Stimulated activated CD8-positive, alpha-beta memory T cell treated with anti-CD3 and anti-CD28 coated beads, Interleukin-4, amount 100 ng/mL, for 48 hours (primary cell): ENCODE results near the gene ANKRD33B.
"Not testable (repeated sequence)": the region's sequence is repeated elsewhere in the genome, so short reads cannot be mapped to it uniquely, and the experiment has no call there.

Experiments used
- DNase-seq: peaks from one replicate; pipeline ENCODE4 v3.0.0-alpha.2; 2020

The ANKRD33B gene

GRCh38 chr5:10662661-10663488, 99.0 kb downstream of the ANKRD33B start:
- DNase-seq = no peak

DNA sequence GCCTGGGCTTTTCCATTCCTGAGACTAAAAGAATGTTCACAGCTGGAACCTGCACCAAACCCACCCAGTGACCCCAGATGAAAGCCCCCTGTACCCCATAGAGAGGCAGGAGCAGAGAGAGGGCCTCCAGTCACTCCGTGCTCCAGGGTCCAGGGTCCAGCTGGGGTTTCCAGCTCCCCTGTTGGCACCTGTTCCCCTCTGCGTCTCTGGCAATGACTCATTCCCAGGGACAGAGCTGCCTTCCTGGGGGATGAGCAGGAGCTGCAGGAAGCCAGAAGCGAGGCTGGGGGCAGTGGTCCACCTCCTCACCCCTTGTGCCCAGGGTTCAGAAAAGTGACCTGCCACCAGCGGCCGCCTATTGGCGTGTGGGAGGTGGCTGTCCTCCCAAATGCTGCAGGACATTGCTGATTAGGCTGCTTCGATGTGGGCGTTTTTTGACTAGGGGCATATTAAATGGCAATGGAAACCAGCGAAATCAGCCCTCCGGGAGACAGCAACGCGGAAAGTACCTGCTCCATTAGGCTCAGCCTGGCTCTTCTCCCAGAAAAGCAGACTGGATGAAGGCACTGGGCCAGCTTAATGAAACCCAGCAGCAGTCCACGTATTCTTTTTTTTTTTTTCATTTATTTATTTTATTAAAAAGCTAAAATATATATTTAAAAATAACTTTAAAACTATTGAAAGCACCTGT, 99.8 kb downstream of the ANKRD33B start:
- no peak for DNase-seq

- DNase-seq = not testable (repeated sequence)
Measured at GRCh38 chr5:10664180-10664769, 100.4 kb downstream of the ANKRD33B start.

DNA sequence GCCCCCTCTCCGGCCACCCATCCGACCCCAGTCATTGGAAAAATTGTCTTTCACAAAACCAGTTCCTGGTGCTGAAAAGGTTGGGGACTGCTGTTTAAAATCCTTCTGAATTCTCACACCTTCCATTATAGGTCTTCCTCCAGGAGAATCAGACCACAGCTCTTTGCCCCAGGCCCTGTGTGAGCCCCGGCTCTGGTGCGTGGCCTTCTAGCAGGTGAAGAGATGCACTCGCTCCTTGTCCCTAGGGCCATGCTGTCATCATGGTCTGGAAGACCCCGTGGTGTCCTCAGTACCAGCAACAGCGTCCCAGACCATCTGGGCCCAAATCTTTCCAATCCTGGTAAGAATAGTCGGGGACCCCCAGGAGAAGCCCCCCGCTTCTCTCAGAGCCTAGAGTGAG, 101.9 kb downstream of the ANKRD33B start:
- DNase-seq = no peak

DNA sequence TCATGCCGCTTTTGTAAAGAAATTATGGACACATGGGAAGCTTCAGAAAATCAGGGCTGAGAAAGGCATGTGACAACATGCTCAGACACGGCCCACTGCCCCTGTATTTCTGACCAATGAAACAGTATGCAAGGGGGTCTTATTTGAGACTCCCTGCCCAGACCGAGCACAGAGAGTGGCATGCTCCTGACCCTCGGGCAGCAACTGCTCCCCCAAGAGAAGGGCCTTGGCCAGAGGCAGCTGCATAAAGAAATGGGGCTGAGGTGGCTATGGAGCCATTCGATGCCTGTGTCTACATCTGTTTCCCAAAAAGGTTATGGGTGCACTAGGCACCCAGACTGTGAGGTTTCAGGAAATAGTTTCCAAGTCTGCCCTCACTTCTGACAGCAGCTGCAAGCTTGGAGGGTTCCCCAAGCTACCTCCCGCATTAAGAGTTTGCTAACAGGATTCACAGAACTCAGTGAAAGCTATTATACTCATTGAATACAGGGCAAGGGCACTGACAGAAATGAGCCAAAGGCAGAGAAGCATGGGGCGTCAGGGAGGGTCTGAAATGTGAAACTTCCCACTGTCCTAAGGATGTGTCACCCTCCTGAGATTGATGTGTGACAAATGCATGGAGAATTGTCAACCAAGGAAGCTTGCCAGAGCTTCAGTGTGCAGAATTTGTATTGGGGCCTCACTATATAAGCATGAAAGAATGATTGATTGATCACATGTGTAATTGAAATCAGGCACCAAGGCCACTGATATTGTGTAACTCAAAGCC, 102.8 kb downstream of the ANKRD33B start:
- DNase-seq = no peak

GRCh38 chr5:10667431-10668057, 103.7 kb downstream of the ANKRD33B start:
- no peak for DNase-seq

- DNase-seq = no peak
Measured at GRCh38 chr5:10668697-10669096, 104.8 kb downstream of the ANKRD33B start.

- DNase-seq = no peak
Measured at GRCh38 chr5:10669983-10670382, 106.1 kb downstream of the ANKRD33B start.

- no peak for DNase-seq
Measured at GRCh38 chr5:10671041-10672008, 107.5 kb downstream of the ANKRD33B start.

- DNase-seq = no peak
Measured at GRCh38 chr5:10672146-10673016, 108.5 kb downstream of the ANKRD33B start.

- no peak for DNase-seq
Measured at GRCh38 chr5:10673017-10673389, 109.1 kb downstream of the ANKRD33B start.

GRCh38 chr5:10673407-10673806, 109.5 kb downstream of the ANKRD33B start:
- no peak for DNase-seq

- DNase-seq = no peak
Measured at GRCh38 chr5:10674096-10674495, 110.2 kb downstream of the ANKRD33B start.

GRCh38 chr5:10674582-10674981, 110.7 kb downstream of the ANKRD33B start:
- no peak for DNase-seq

GRCh38 chr5:10675177-10675700, 111.4 kb downstream of the ANKRD33B start:
- DNase-seq = no peak

DNA sequence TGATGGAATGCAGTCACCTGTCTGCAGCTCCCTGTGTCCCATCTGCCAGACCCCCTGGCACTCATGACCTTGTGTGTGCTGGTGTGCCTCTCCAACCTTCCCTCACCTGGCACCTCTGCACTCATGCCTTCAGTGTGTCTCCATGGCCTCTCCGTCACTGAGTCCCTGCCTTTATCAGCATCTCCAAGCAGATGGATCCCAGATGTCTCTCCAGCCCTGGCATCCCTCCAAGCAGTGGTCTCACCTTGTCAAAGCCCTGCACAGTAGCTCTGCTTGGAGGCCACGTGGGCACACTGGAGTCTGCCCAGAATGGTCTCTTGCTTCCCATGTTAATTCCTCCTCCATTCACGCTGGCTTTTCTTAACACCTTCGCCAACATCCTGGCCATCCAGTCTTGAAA, 112.4 kb downstream of the ANKRD33B start:
- no peak for DNase-seq

DNA sequence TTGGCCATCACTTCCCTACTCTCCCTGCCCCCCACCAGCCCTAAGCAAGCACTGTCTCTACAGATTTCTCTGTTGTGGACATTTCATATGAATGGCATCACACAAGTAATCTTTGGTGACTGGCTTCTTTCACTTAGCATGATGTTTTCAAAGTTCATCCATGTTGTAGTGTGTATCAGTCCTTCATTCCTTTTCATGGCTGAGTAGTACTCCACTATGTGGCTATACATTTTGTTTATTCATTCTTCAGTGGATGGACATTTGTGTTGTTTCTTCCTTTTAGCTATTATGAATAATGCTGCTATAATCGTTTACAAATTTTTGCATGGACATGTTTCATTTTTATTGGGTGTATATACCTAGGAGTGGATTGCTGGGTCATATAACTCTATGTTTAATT, 113.1 kb downstream of the ANKRD33B start:
- DNase-seq = no peak

DNA sequence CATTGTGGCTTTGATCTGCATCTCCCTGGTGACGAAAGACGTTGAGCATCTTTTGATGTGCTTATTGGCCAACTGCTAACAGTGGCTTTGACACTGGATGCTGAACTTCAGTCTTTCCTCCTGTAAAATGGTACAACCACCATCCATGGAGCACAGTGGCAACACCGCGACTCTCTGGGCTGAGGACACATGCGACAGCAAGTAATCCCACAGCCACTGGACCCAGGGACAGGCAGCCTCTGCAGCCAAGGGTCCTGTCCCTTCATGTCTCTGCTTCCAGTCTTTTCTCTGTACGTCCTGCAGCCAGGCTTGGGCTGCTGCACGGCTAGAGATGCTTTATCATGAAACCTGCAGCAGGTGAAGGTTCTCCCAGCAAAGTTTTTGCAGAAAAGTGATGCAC, 113.7 kb downstream of the ANKRD33B start:
- no peak for DNase-seq

DNA sequence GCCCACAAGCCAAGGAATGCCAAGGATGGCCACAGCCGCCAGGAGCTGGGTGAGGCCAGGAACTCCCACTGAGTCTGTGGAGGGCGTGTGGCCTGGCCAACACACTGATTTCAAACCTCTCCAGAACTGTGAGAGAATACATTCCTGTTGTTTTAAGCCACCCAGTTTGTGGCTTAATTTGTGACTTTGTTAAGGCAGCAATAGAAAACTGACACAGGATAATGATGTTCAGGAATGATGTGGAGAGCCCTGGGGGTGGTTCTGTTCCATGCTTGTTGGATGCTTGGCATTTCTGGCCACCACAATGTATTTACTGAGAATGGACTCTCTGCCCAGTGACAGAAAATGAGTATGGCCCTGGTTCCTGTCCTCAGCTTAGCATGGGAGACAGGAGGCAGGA, 114.4 kb downstream of the ANKRD33B start:
- DNase-seq = no peak

GRCh38 chr5:10679336-10679988, 115.6 kb downstream of the ANKRD33B start:
- DNase-seq = no peak
